Ovary (tissue), 9 donors: ENCODE results near the gene DLK1. TPM values are rescaled to one million over a fixed set of nuclear protein-coding genes. Genes with fewer than 3 reads are reported as not detected.

Experiments
- DNase-seq, 5 donors: peaks; one replicate each; pipeline ENCODE4 v3.0.0-alpha.2; 2019 to 2020
- H3K27ac ChIP-seq, 2 donors: fragments of 200-600 bp; one replicate each; pipeline versions ENCODE4 v1.5.1 to v1.8.0; 2019 to 2022
- H3K27me3 ChIP-seq: fragments of 200-600 bp; one replicate; pipeline ENCODE4 v1.8.0; 2022
- H3K36me3 ChIP-seq: fragments of 200-600 bp; sonication (generic); one replicate; pipeline ENCODE4 v1.5.1; 2019
- H3K4me1 ChIP-seq: one replicate; pipeline ENCODE4 v1.8.1; 2013; ENCODE audit warnings: mild to moderate bottlenecking, moderate library complexity; ENCODE audit not compliant: insufficient read depth
- H3K4me3 ChIP-seq: fragments of 200-600 bp; sonication (generic); one replicate; pipeline ENCODE4 v1.5.1; 2017
- H3K9me3 ChIP-seq, 2 donors: fragments of 200-600 bp in 1 of 2; sonication (generic) in 1 of 2; one replicate each; pipeline versions ENCODE4 v1.5.1 to v1.8.1; 2013 to 2019; ENCODE audit warnings: mild to moderate bottlenecking in 1 of 2, moderate library complexity in 1 of 2
- CTCF ChIP-seq, 3 donors: fragments of 450-650 bp in 2 of 3; fragments of 200-600 bp in 1 of 3; IDR thresholded peaks; one replicate each; pipeline versions ENCODE4 v1.5.1 to v1.8.0; 2016 to 2022; ENCODE audit warnings: antibody characterized with exemption in 3 of 3, mild to moderate bottlenecking in 1 of 3
- EP300 ChIP-seq: sonication (generic); formaldehyde crosslinking; IDR thresholded peaks from one replicate; pipeline ENCODE4 v1.6.1; 2017; ENCODE audit warnings: antibody characterized with exemption
- POLR2A ChIP-seq: fragments of 450-650 bp; IDR thresholded peaks from one replicate; pipeline ENCODE4 v1.6.1; 2017; ENCODE audit warnings: antibody characterized with exemption, mild to moderate bottlenecking, moderate library complexity
- WGBS, 3 donors: extraction: QIAGEN DNeasy Blood & Tissue Kit in 1 of 3; methylation state at CpG; one replicate each; pipeline versions ENCODE4 v1.1.5 to v1.1.7; 2013 to 2017; 5-methylcytosine and 5-hydroxymethylcytosine counted together
- intact Hi-C, 4 donors: fragments of 100-400 bp; cut with DNase I; formaldehyde crosslinking; loops; one replicate each; pipeline versions ENCODE4 v1.11.0 to v1.15.1; 2022 to 2023
- polyA plus RNA-seq, 2 donors: library from polyadenylated mRNA; stranded (reverse); fragments of 200-250 nt in 1 of 2; fragments of 350-450 nt in 1 of 2; fragmentation: Illumina TruSeq in 1 of 2; extraction: RNeasy Lipid Tissue Mini Kit (QIAGEN cat#74804) in 1 of 2; gene quantifications; one replicate each; pipeline ENCODE4 v1.2.3, GENCODE V29; 2013 to 2014
- total RNA-seq, 7 donors: library from RNA; depleted of rRNA in 2 of 7; stranded (reverse); fragments of >200 nt in 2 of 7; fragmentation: NEBNext Ultra II Directional in 3 of 7; extraction: Animal tissue kit (Norgen Biotek cat#: 25700) in 3 of 7; gene quantifications; one replicate each; pipeline versions ENCODE4 v1.1.0 to v1.2.4, GENCODE V29; 2016 to 2023
- donor health status: DM: no; HTN: no; CAD: no; lungs with moderate emphysema.
- donor health status: DM: no; HTN: no; CAD: no.
- donor health status: Bipolar disorder and iron deficiency.
- donor health status: DM: yes; HTN: yes; CAD: no.
- donor health status: DM: no; HTN: no; CAD: no.
- donor health status: DM: yes; HTN: yes; CAD: no.

The DLK1 gene
- total and polyA plus RNA-seq, 9 donors = 34.2 to 1,875 (median 108) TPM

GRCh38 chr14:100687386-100687785 lies 39.3 kb upstream of the DLK1 start:
- intact Hi-C loops = no loop called here
- H3K36me3 ChIP-seq = no peaks in the 10 kb centered on the region
- no peaks in the 10 kb centered on the region for H3K27me3 ChIP-seq
- no peak overlapping the region for H3K27ac ChIP-seq
- H3K9me3 ChIP-seq = no peaks in the 10 kb centered on the region
- 92 to 95% (median 93%) methylated on average over 12 of the region's 12 CpGs for WGBS, 3 donors
- DNase-seq = no peak
- no peak overlapping the region for H3K4me3 ChIP-seq
- TF ChIP-seq CTCF (IDR thresholded peaks at IDR 0.05) (no peak), POLR2A (no peak), EP300 (no peak)
- peaks cover 5% of the 10 kb centered on the region for H3K4me1 ChIP-seq

- intact Hi-C loops = no loop called here
- no peaks in the 10 kb centered on the region for H3K27me3 ChIP-seq
- WGBS, 3 donors = 81 to 85% (median 85%) methylated on average over 10 of the region's 10 CpGs
- H3K4me1 ChIP-seq = peaks cover 5% of the 10 kb centered on the region
- TF ChIP-seq CTCF (IDR thresholded peaks at IDR 0.05) (no peak), POLR2A (no peak), EP300 (no peak)
- H3K27ac ChIP-seq = no peak overlapping the region
- H3K36me3 ChIP-seq = no peaks in the 10 kb centered on the region
- no peak for DNase-seq
- no peak overlapping the region for H3K4me3 ChIP-seq
- H3K9me3 ChIP-seq = no peaks in the 10 kb centered on the region
These were observed 38.6 kb upstream of the DLK1 start for GRCh38 chr14:100688051-100688450.

- no peak for DNase-seq
- WGBS, 3 donors = 60 to 67% (median 63%) methylated on average over 22 to 26 of the region's 26 CpGs
These were observed 37.9 kb upstream of the DLK1 start for GRCh38 chr14:100688598-100689461.

DNA sequence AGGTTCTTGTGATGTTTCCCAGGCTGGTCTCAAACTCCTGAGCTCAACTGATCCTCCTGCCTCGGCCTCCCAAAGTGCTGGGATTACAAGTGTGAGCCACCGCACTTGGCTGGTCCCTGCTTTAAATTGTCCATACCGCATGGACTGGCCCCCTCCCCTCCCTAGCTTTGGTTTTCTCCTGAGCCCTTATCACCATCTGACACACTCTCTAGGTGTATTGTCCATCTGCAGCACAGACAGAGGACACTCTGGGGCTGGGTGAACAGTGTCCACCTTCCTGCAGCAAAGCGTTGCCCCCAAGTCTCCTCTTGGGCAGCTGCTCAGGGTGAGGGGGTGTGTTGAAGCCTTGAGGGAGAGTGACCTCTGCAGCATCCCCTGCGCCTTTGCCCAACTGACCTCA lies 36.0 kb upstream of the DLK1 start:
- DNase-seq = no peak
- TF ChIP-seq CTCF (IDR thresholded peaks at IDR 0.05) (no peak), POLR2A (no peak), EP300 (no peak)
- Histone ChIP-seq H3K27ac (no peak overlapping the region), H3K4me1 (peaks cover 9% of the 10 kb centered on the region), H3K27me3 (no peaks in the 10 kb centered on the region), H3K9me3 (no peaks in the 10 kb centered on the region), H3K4me3 (no peak overlapping the region), H3K36me3 (no peaks in the 10 kb centered on the region)
- intact Hi-C loops = no loop called here
- 91 to 96% (median 94%) methylated on average over 5 of the region's 5 CpGs for WGBS, 3 donors

More at GRCh38 chr14:100688598-100689461, 37.9 kb upstream of the DLK1 start:
- Histone ChIP-seq H3K36me3 (no peaks in the 10 kb centered on the region), H3K9me3 (no peaks in the 10 kb centered on the region), H3K4me1 (peaks cover 5% of the 10 kb centered on the region), H3K27me3 (no peaks in the 10 kb centered on the region), H3K27ac (no peak overlapping the region), H3K4me3 (no peak overlapping the region)
- TF ChIP-seq CTCF (IDR thresholded peaks at IDR 0.05) (no peak), POLR2A (no peak), EP300 (no peak)
- intact Hi-C loops = no loop called here
